GM19328 (cell line): ENCODE data around the gene PNLIP.

Experiments
- ATAC-seq: cut with Tn5 transposase; IDR thresholded peaks from one replicate; pipeline ENCODE4 v1.9.1; 2021; ENCODE audit warnings: mild to moderate bottlenecking, moderate library complexity; ENCODE audit not compliant: unreplicated experiment

Gene PNLIP

GRCh38 chr10:116545756-116546155 is at the start of gene PNLIP:
PNLIP (plus strand) TSS chr10:116545931; CDS start chr10:116546093, 162 bp downstream.
- no peak for ATAC-seq

- no peak for ATAC-seq
Measured at GRCh38 chr10:116504786-116505185, 40.9 kb upstream of the PNLIP start.

- no peak for ATAC-seq
Measured at GRCh38 chr10:116510565-116510964, 35.2 kb upstream of the PNLIP start.

GRCh38 chr10:116511365-116511764 is 34.4 kb upstream of the PNLIP start:
- ATAC-seq, result no peak

GRCh38 chr10:116521424-116522290 is 24.1 kb upstream of the PNLIP start:
- ATAC-seq, result no peak

- no peak for ATAC-seq
Measured at GRCh38 chr10:116522803-116523381, 22.8 kb upstream of the PNLIP start.

- ATAC-seq, result no peak
Measured at GRCh38 chr10:116524736-116525135, 21.0 kb upstream of the PNLIP start.

GRCh38 chr10:116526219-116526618 is 19.5 kb upstream of the PNLIP start:
- no peak for ATAC-seq

- no peak for ATAC-seq
Measured at GRCh38 chr10:116536810-116537209, 8.9 kb upstream of the PNLIP start.

GRCh38 chr10:116538456-116538855 is 7.3 kb upstream of the PNLIP start:
- no peak for ATAC-seq

GRCh38 chr10:116538992-116539391 is 6.7 kb upstream of the PNLIP start:
- ATAC-seq, result no peak

- ATAC-seq, result no peak
Measured at GRCh38 chr10:116540814-116541213, 4.9 kb upstream of the PNLIP start.

GRCh38 chr10:116542007-116542677 is 3.6 kb upstream of the PNLIP start:
- ATAC-seq, result no peak

GRCh38 chr10:116545122-116545521 is 609 bp upstream of the PNLIP start:
- no peak for ATAC-seq

GRCh38 chr10:116548301-116548700 is 2.6 kb downstream of the PNLIP start:
- ATAC-seq, result no peak

GRCh38 chr10:116553378-116553980 is 7.7 kb downstream of the PNLIP start:
- ATAC-seq, result no peak

- no peak for ATAC-seq
Measured at GRCh38 chr10:116554628-116555027, 8.9 kb downstream of the PNLIP start.

GRCh38 chr10:116555880-116556279 is 10.1 kb downstream of the PNLIP start:
- no peak for ATAC-seq

GRCh38 chr10:116557305-116557880 is 11.7 kb downstream of the PNLIP start:
- no peak for ATAC-seq

GRCh38 chr10:116565534-116565933 is 19.8 kb downstream of the PNLIP start:
- no peak for ATAC-seq

GRCh38 chr10:116566932-116567331 is 21.2 kb downstream of the PNLIP start:
- ATAC-seq, result no peak
